MCF 10A (cell line): ENCODE data around the gene AVP. TPM values are rescaled to one million over a fixed set of nuclear protein-coding genes. Genes with fewer than 3 reads are reported as not detected.

Experiments
- BruUV-seq: library from RNA; stranded (reverse); fragments of 400-500 nt; replicated peaks from 2 replicates; lab custom pipeline; 2021; lab: Mats Ljungman, UMichigan
- CTCF ChIA-PET: fragments of 300-600 bp; sonication (Branson Sonifier 250); formaldehyde crosslinking; extraction: SDS; loops from one replicate; lab custom pipeline; 2021; ENCODE audit warnings: antibody characterized with exemption, inconsistent platforms; lab: Yijun Ruan, JAX
- POLR2A ChIA-PET: fragments of 300-600, 350-650 bp; sonication (Branson Sonifier 250); formaldehyde crosslinking; extraction: SDS; loops from one replicate; lab custom pipeline; 2020; ENCODE audit warnings: antibody characterized with exemption, inconsistent platforms; lab: Yijun Ruan, JAX
- DNase-seq: peaks from one replicate; pipeline ENCODE4 v3.0.0-alpha.2; 2018; ENCODE audit not compliant: unreplicated experiment
- H3K27ac Mint-ChIP-seq: one replicate; pipeline ENCODE4 v1.8.0; 2022; ENCODE audit warnings: mild to moderate bottlenecking, low read depth, mixed read lengths; ENCODE audit not compliant: unreplicated experiment
- H3K27me3 Mint-ChIP-seq: one replicate; pipeline ENCODE4 v1.8.0; 2022; ENCODE audit warnings: mixed read lengths; ENCODE audit not compliant: insufficient read depth, unreplicated experiment
- H3K36me3 Mint-ChIP-seq: one replicate; pipeline ENCODE4 v1.8.0; 2022; ENCODE audit warnings: mild to moderate bottlenecking, moderate library complexity, mixed read lengths; ENCODE audit not compliant: insufficient read depth, unreplicated experiment
- H3K4me1 Mint-ChIP-seq: one replicate; pipeline ENCODE4 v1.8.0; 2022; ENCODE audit warnings: mixed read lengths; ENCODE audit not compliant: insufficient read depth, unreplicated experiment
- H3K4me3 Mint-ChIP-seq: one replicate; pipeline ENCODE4 v1.8.0; 2022; ENCODE audit warnings: mild to moderate bottlenecking, moderate library complexity, mixed read lengths; ENCODE audit not compliant: unreplicated experiment
- H3K9me3 Mint-ChIP-seq: one replicate; pipeline ENCODE4 v1.8.0; 2022; ENCODE audit warnings: mixed read lengths; ENCODE audit not compliant: unreplicated experiment
- CTCF ChIP-seq: fragments of 200-600 bp; IDR thresholded peaks from one replicate; pipeline ENCODE4 v1.8.0; 2022; ENCODE audit warnings: antibody characterized with exemption, mild to moderate bottlenecking; ENCODE audit not compliant: unreplicated experiment
- intact Hi-C: fragments of 100-400 bp; cut with micrococcal nuclease; formaldehyde crosslinking; loops from 2 replicates; pipeline ENCODE4 v1.14.1; 2022
- total RNA-seq: library from RNA; stranded (reverse); gene quantifications from 2 replicates; pipeline ENCODE4 v1.2.3, GENCODE V29; 2022

AVP gene
- total RNA-seq, 1 experiment from 2014 or later: not detected

- peaks cover 5% of the 10 kb centered on the region for H3K4me1 Mint-ChIP-seq
- no peak for DNase-seq
- POLR2A ChIA-PET: interaction anchor here (0.7 to 1.3 kb wide), 2 partner anchors 10 to 72 kb away, joined by 4 read pairs; no protein-coding TSS in a partner anchor
- peaks cover 5% of the 10 kb centered on the region for H3K36me3 Mint-ChIP-seq
- no peaks in the 10 kb centered on the region for H3K27me3 Mint-ChIP-seq
- TF ChIP-seq CTCF: no peak
- peak overlapping the region; percentile 16 for H3K27ac Mint-ChIP-seq
- intact Hi-C loops: no loop called here
- no TSS peak for BruUV-seq
- CTCF ChIA-PET: interaction anchor here (1.6 kb wide), 1 partner anchor 33 kb away, joined by 4 read pairs; no protein-coding TSS in a partner anchor
- H3K4me3 Mint-ChIP-seq: no peak overlapping the region
- no peaks in the 10 kb centered on the region for H3K9me3 Mint-ChIP-seq
These were observed 22.3 kb upstream of the AVP start for GRCh38 chr20:3106658-3107463.

- Mint-ChIP-seq H3K4me3 (no peak overlapping the region), H3K9me3 (no peaks in the 10 kb centered on the region), H3K27me3 (no peaks in the 10 kb centered on the region), H3K27ac (no peak overlapping the region), H3K4me1 (peaks cover 5% of the 10 kb centered on the region), H3K36me3 (peaks cover 5% of the 10 kb centered on the region)
- intact Hi-C loops: no loop called here
- DNase-seq: no peak
- ChIA-PET POLR2A (no interaction called here), CTCF (interaction anchor here (0.5 to 1.8 kb wide), 5 partner anchors 8 to 582 kb away, joined by 3 to 10 read pairs (median 4); no protein-coding TSS in a partner anchor)
- TF ChIP-seq CTCF: no peak
- BruUV-seq: no TSS peak
These were observed 21.7 kb upstream of the AVP start for GRCh38 chr20:3106185-3106584.

GRCh38 chr20:3105256-3106137 is 21.0 kb upstream of the AVP start:
- H3K9me3 Mint-ChIP-seq: no peaks in the 10 kb centered on the region
- H3K4me1 Mint-ChIP-seq: peaks cover 5% of the 10 kb centered on the region
- no peak overlapping the region for H3K27ac Mint-ChIP-seq
- CTCF ChIA-PET: interaction anchor here (0.5 to 1.8 kb wide), 9 partner anchors 9 to 1968 kb away, joined by 3 to 10 read pairs (median 3); no protein-coding TSS in a partner anchor
- intact Hi-C loops: no loop called here
- POLR2A ChIA-PET: interaction anchor here (1.1 kb wide), 1 partner anchor 9 kb away, joined by 5 read pairs; no protein-coding TSS in a partner anchor
- H3K27me3 Mint-ChIP-seq: no peaks in the 10 kb centered on the region
- peaks cover 10% of the 10 kb centered on the region for H3K36me3 Mint-ChIP-seq
- no TSS peak for BruUV-seq
- TF ChIP-seq CTCF: no peak
- H3K4me3 Mint-ChIP-seq: no peak overlapping the region
- no peak for DNase-seq
